HepG2 (cell line): Measurements from ENCODE around the gene TTLL11. TPM values are rescaled to one million over a fixed set of nuclear protein-coding genes. Genes with fewer than 3 reads are reported as not detected.

ENCODE experiments used
- ATAC-seq: fragments of 200-7000 bp; cut with Tn5 transposase; 3 replicates; pipeline ENCODE4 v1.9.1; 2020; ENCODE audit warnings: mild to moderate bottlenecking, moderate library complexity
- BruUV-seq: library from RNA; stranded (reverse); fragments of 400-500 nt; replicated peaks from 2 replicates; lab custom pipeline; 2021; lab: Mats Ljungman, UMichigan
- CTCF ChIA-PET: fragments of 300-600 bp; formaldehyde crosslinking; extraction: SDS; loops from one replicate; lab custom pipeline; 2021; ENCODE audit warnings: low total read pairs, inconsistent platforms, low intra/inter-chr PET ratio; lab: Yijun Ruan, JAX
- POLR2A ChIA-PET: fragments of 350-600 bp; sonication (Branson Sonifier 250); formaldehyde crosslinking; loops from one replicate; lab custom pipeline; 2020; ENCODE audit warnings: antibody characterized with exemption, inconsistent platforms; lab: Yijun Ruan, JAX
- DNase-seq: peaks from one replicate; pipeline ENCODE4 v3.0.0-alpha.2; 2015; ENCODE audit warnings: low spot score
- FAIRE-seq: peaks from 3 replicates; lab custom pipeline; 2011; peaks lifted over from hg19 to GRCh38; lab: Jason Lieb, UNC
- H2AFZ ChIP-seq: one replicate; pipeline ENCODE4 v1.6.1; 2011; ENCODE audit warnings: low read length, inconsistent platforms
- H3K27ac ChIP-seq: fragments of 300-600 bp; 3 replicates; pipeline ENCODE4 v1.8.0; 2011; ENCODE audit warnings: mixed run types, mild to moderate bottlenecking, mixed read lengths, low read length, inconsistent platforms; ENCODE audit not compliant: insufficient read depth; ENCODE audit errors: extremely low read length
- H3K27me3 ChIP-seq, 2 experiments: fragments of 200-600 bp in 1 of 2; 2 replicates in 1 of 2; 3 replicates in 1 of 2; pipeline versions ENCODE4 v1.6.0 to v1.8.0; 2011; ENCODE audit warnings: low read length in 2 of 2, mild to moderate bottlenecking in 2 of 2, moderate library complexity in 2 of 2, inconsistent platforms in 1 of 2; ENCODE audit not compliant: insufficient read depth in 2 of 2, control insufficient read depth in 1 of 2
- H3K36me3 ChIP-seq, 2 experiments: fragments of 200-600 bp in 1 of 2; replicated peaks in 1 of 2; 2 replicates in 1 of 2; 3 replicates in 1 of 2; pipeline versions ENCODE4 v1.5.1 to v1.8.0; 2011; ENCODE audit warnings: low read length in 2 of 2, inconsistent platforms in 1 of 2; ENCODE audit not compliant: insufficient read depth in 2 of 2, control insufficient read depth in 1 of 2
- H3K4me1 ChIP-seq: 2 replicates; pipeline ENCODE4 v1.5.1; 2012; ENCODE audit warnings: low read length, inconsistent platforms; ENCODE audit not compliant: insufficient read depth
- H3K4me2 ChIP-seq: 2 replicates; pipeline ENCODE4 v1.6.0; 2011; ENCODE audit warnings: low read depth, low read length, inconsistent platforms
- H3K4me3 ChIP-seq, 3 experiments: fragments of 200-600 bp in 1 of 3; sonication (generic), shearing (Covaris generic) in 1 of 3; replicated peaks in 1 of 3; 2 replicates each; pipeline ENCODE4 v1.5.1; 2011 to 2016; ENCODE audit warnings: low read length in 3 of 3, inconsistent platforms in 2 of 3, low read depth in 2 of 3, mild to moderate bottlenecking in 2 of 3, control low read depth in 1 of 3, mixed read lengths in 1 of 3; ENCODE audit not compliant: insufficient read depth in 1 of 3
- H3K79me2 ChIP-seq: one replicate; pipeline ENCODE4 v1.6.1; 2011; ENCODE audit warnings: low read length, inconsistent platforms; ENCODE audit not compliant: insufficient read depth
- H3K9ac ChIP-seq: 2 replicates; pipeline ENCODE4 v1.6.0; 2011; ENCODE audit warnings: mild to moderate bottlenecking, low read depth, low read length, inconsistent platforms; ENCODE audit not compliant: insufficient read depth
- H3K9me3 ChIP-seq: 2 replicates; pipeline ENCODE4 v1.5.1; 2012; ENCODE audit warnings: mild to moderate bottlenecking, low read length
- H4K20me1 ChIP-seq: 2 replicates; pipeline ENCODE4 v1.6.0; 2011; ENCODE audit warnings: inconsistent platforms, mild to moderate bottlenecking, low read length, moderate library complexity; ENCODE audit not compliant: insufficient read depth
- ZMYM4 ChIP-seq: sonication (generic); formaldehyde crosslinking; IDR thresholded peaks from 2 replicates; pipeline ENCODE4 v1.8.1; 2023; ENCODE audit warnings: mild to moderate bottlenecking, missing genetic modification reagents
- ZNF224 ChIP-seq: sonication (generic); formaldehyde crosslinking; IDR thresholded peaks from 2 replicates; pipeline ENCODE4 v1.5.0; 2020; ENCODE audit warnings: mild to moderate bottlenecking, missing genetic modification reagents
- ZNF446 ChIP-seq: sonication (generic); formaldehyde crosslinking; IDR thresholded peaks from 2 replicates; pipeline ENCODE4 v1.5.0; 2020; ENCODE audit warnings: mild to moderate bottlenecking, missing genetic modification reagents
- ZNF768 ChIP-seq: sonication (generic); formaldehyde crosslinking; IDR thresholded peaks from 2 replicates; pipeline ENCODE4 v1.4.0; 2020; ENCODE audit warnings: missing genetic modification reagents
- WGBS: methylation state at CpG from one replicate; pipeline ENCODE4 v1.1.6; 2017; ENCODE audit warnings: low lambda C conversion rate; 5-methylcytosine and 5-hydroxymethylcytosine counted together
- in situ Hi-C: cut with HindIII; loops from 2 replicates; pipeline ENCODE4 v1.10.0; 2017; ENCODE audit warnings: low pct_unique_long_range_greater_than_20kb; ENCODE audit not compliant: extremely low pct_ligation_motif_present
- intact Hi-C: fragments of 100-400 bp; cut with micrococcal nuclease; formaldehyde crosslinking; loops from one replicate; pipeline ENCODE4 v1.10.0; 2022; ENCODE audit not compliant: unreplicated experiment
- polyA plus RNA-seq, 8 experiments: library from polyadenylated mRNA; depleted of rRNA in 3 of 8; stranded (reverse) in 7 of 8; unstranded in 1 of 8; fragments of >200 nt; fragmentation: Illumina TruSeq in 4 of 8; extraction: Trizol in 4 of 8; gene quantifications; 2 replicates each; pipeline versions ENCODE4 v1.2.1 to v1.2.3, GENCODE V29; 2011 to 2016; ENCODE audit warnings: low read depth in 4 of 8, missing spikeins in 1 of 8, mixed read lengths in 1 of 8; ENCODE audit not compliant: insufficient read depth in 1 of 8
- total RNA-seq, 5 experiments: library from RNA; depleted of rRNA; stranded (reverse); fragments of >200 nt; fragmentation: Illumina TruSeq; extraction: Trizol; gene quantifications; 2 replicates each; pipeline ENCODE4 v1.2.3, GENCODE V29; 2016; ENCODE audit warnings: low read depth in 1 of 5
- TF ChIP-seq, protein P1 (sequence below): sonication (generic); formaldehyde crosslinking; IDR thresholded peaks from 2 replicates; pipeline ENCODE4 v1.5.0; 2020; ENCODE audit warnings: missing genetic modification reagents
- TF ChIP-seq, protein P2 (sequence below): sonication (generic); formaldehyde crosslinking; IDR thresholded peaks from 2 replicates; pipeline ENCODE4 v1.9.0; 2021; ENCODE audit warnings: missing genetic modification reagents, borderline replicate concordance

Gene TTLL11
- total and polyA plus RNA-seq, 2 of the 13 experiments (the other 11 are each of a cell fraction or from before 2014, with no cell fraction given), result 4.5 to 5.2 TPM

DNA sequence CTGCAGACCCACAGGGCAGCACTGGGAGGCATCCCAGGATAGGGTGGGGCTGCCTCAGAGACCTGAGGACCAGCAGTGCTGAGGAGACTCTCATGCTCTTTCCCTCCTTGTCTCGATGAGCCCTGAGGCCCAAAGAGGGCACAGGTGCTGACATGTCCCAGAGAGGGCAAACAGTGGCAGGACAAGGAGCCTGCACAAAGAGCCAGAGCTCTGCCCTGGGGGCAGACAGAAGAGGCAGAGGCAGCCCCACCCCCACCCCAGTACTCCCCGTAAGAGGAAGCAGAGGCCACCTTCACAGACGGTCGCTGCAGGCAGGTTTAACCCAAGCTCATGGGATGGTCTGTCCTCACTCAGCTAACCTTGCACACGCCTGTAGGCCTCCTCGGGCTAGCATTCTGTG, 29.4 kb upstream of the TTLL11 start (continued):
- TF ChIP-seq, protein P1, sequence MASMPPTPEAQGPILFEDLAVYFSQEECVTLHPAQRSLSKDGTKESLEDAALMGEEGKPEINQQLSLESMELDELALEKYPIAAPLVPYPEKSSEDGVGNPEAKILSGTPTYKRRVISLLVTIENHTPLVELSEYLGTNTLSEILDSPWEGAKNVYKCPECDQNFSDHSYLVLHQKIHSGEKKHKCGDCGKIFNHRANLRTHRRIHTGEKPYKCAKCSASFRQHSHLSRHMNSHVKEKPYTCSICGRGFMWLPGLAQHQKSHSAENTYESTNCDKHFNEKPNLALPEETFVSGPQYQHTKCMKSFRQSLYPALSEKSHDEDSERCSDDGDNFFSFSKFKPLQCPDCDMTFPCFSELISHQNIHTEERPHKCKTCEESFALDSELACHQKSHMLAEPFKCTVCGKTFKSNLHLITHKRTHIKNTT (CRISPR knock-in tag), result no peak
- TF ChIP-seq, protein P2, sequence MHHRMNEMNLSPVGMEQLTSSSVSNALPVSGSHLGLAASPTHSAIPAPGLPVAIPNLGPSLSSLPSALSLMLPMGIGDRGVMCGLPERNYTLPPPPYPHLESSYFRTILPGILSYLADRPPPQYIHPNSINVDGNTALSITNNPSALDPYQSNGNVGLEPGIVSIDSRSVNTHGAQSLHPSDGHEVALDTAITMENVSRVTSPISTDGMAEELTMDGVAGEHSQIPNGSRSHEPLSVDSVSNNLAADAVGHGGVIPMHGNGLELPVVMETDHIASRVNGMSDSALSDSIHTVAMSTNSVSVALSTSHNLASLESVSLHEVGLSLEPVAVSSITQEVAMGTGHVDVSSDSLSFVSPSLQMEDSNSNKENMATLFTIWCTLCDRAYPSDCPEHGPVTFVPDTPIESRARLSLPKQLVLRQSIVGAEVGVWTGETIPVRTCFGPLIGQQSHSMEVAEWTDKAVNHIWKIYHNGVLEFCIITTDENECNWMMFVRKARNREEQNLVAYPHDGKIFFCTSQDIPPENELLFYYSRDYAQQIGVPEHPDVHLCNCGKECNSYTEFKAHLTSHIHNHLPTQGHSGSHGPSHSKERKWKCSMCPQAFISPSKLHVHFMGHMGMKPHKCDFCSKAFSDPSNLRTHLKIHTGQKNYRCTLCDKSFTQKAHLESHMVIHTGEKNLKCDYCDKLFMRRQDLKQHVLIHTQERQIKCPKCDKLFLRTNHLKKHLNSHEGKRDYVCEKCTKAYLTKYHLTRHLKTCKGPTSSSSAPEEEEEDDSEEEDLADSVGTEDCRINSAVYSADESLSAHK (CRISPR knock-in tag), result no peak
- no peak for TF ChIP-seq ZNF224
- TF ChIP-seq ZMYM4, result no peak

DNA sequence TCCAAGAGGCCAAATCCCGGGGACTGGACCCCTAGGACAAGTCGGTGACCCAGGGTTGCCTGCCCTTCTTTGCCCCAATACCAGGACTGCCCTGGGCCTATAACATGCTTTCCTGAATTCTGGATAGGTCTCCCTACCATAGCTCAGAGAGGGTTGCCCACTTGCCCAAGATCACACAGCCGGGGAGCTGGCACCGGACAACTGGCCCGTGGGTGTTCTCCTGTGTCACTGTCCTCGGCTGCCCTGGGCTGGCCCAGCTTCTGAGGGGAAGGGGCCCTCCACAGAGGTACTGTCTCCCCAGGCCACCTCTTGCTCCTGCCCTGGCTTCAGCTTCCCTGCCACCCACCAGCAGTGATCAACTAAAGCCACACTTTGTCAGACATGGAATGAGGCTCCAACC, 28.8 kb upstream of the TTLL11 start:
- Histone ChIP-seq H3K36me3 (no peaks in the 10 kb centered on the region), H3K9ac (no peak overlapping the region), H4K20me1 (no peaks in the 10 kb centered on the region), H2AFZ (no peak overlapping the region), H3K27ac (no peak overlapping the region), H3K4me1 (peaks cover 28% of the 10 kb centered on the region), H3K79me2 (no peaks in the 10 kb centered on the region), H3K27me3 (peaks cover 0 to 5% of the 10 kb centered on the region in 2 experiments; a peak in 1 of 5 replicates), H3K4me3 (no peak overlapping the region), H3K4me2 (no peak overlapping the region), H3K9me3 (no peaks in the 10 kb centered on the region)
- ChIA-PET CTCF (interaction anchor here (5.6 to 6.0 kb wide), 2 partner anchors 23 to 227 kb away, joined by 87 to 95 read pairs; no protein-coding TSS in a partner anchor), POLR2A (no interaction called here)
- ATAC-seq (no peak), FAIRE-seq (no peak), DNase-seq (no peak)
- in situ Hi-C loops, result loop anchor here (5.0 to 10.0 kb wide), 2 partner anchors 225 to 333 kb away; no protein-coding TSS in a partner anchor
- no peak for TF ChIP-seq ZNF446 (CRISPR knock-in tag)
- TF ChIP-seq ZNF768 (CRISPR knock-in tag), result peak; percentile 94
- WGBS, result 80% methylated on average over 1 of the region's 6 CpGs
- no TSS peak for BruUV-seq
- intact Hi-C loops, result no loop called here
